PFSK-1 (cell line): ENCODE data around the gene JPH4.

Experiments used
- POLR2AphosphoS5 ChIP-seq: IDR thresholded peaks from 2 replicates; pipeline ENCODE4 v1.6.1; 2012; ENCODE audit warnings: low read depth, mild to moderate bottlenecking, control low read depth, low read length, moderate library complexity
- REST ChIP-seq, 2 experiments: IDR thresholded peaks; 2 replicates each; pipeline versions ENCODE4 v1.6.1 to v1.8.0; 2011 to 2012; ENCODE audit warnings: low read depth in 2 of 2, low read length in 2 of 2, control low read depth in 1 of 2, inconsistent platforms in 1 of 2, mild to moderate bottlenecking in 1 of 2, moderate library complexity in 1 of 2; ENCODE audit not compliant: insufficient read depth in 1 of 2
- SIN3A ChIP-seq: IDR thresholded peaks from 2 replicates; pipeline ENCODE4 v1.6.1; 2012; ENCODE audit warnings: mild to moderate bottlenecking, low read length, moderate library complexity, borderline replicate concordance; ENCODE audit not compliant: insufficient read depth
- TAF1 ChIP-seq: IDR thresholded peaks from 2 replicates; pipeline ENCODE4 v1.6.1; 2012; ENCODE audit warnings: low read length, control low read depth, borderline replicate concordance; ENCODE audit not compliant: insufficient read depth

GRCh38 chr14:23627961-23628360, 49.4 kb upstream of the JPH4 start:
- no peak for TF ChIP-seq SIN3A
- no peak for TF ChIP-seq REST (IDR thresholded peaks at IDR 0.05; ENCODE audit: insufficient read depth in 1 of 2, low read depth in 2 of 2, low read length in 2 of 2)
- no peak for TF ChIP-seq POLR2AphosphoS5
- no peak for TF ChIP-seq TAF1
